Neutrophil (primary cell): Measurements from ENCODE around the gene FER1L5.
A peak's percentile ranks its signal among the peaks of the same experiment; 100 is the strongest.

Experiments used
- H3K27ac ChIP-seq: fragments of 200-600 bp; sonication (generic); 2 replicates; pipeline ENCODE4 v1.5.1; 2016; ENCODE audit warnings: mild to moderate bottlenecking, moderate library complexity
- H3K27me3 ChIP-seq: fragments of 200-600 bp; sonication (generic); 2 replicates; pipeline ENCODE4 v1.6.0; 2016; ENCODE audit warnings: mild to moderate bottlenecking
- H3K36me3 ChIP-seq: fragments of 200-600 bp; sonication (generic); 2 replicates; pipeline ENCODE4 v1.5.1; 2017
- H3K4me1 ChIP-seq, 2 experiments: fragments of 200-600 bp in 1 of 2; sonication (generic) in 1 of 2; 1 replicate in 1 of 2; 2 replicates in 1 of 2; pipeline versions ENCODE4 v1.5.1 to v1.6.1; 2013 to 2016; ENCODE audit warnings: low read depth in 1 of 2, low read length in 1 of 2, mild to moderate bottlenecking in 1 of 2, moderate library complexity in 1 of 2; ENCODE audit not compliant: control insufficient read depth in 1 of 2, insufficient read depth in 1 of 2
- H3K4me3 ChIP-seq, 2 experiments: fragments of 200-600 bp in 1 of 2; sonication (generic) in 1 of 2; 1 replicate in 1 of 2; 2 replicates in 1 of 2; pipeline ENCODE4 v1.5.1; 2013 to 2016; ENCODE audit warnings: low read depth in 1 of 2, low read length in 1 of 2, mild to moderate bottlenecking in 1 of 2, moderate library complexity in 1 of 2
- H3K9me3 ChIP-seq: fragments of 200-600 bp; sonication (generic); 2 replicates; pipeline ENCODE4 v1.5.1; 2016
- TF ChIP-seq, protein P1 (sequence below): fragments of 200-600 bp; sonication (generic); IDR thresholded peaks from 2 replicates; pipeline ENCODE4 v1.5.1; 2016; ENCODE audit warnings: antibody characterized with exemption

FER1L5 gene

DNA sequence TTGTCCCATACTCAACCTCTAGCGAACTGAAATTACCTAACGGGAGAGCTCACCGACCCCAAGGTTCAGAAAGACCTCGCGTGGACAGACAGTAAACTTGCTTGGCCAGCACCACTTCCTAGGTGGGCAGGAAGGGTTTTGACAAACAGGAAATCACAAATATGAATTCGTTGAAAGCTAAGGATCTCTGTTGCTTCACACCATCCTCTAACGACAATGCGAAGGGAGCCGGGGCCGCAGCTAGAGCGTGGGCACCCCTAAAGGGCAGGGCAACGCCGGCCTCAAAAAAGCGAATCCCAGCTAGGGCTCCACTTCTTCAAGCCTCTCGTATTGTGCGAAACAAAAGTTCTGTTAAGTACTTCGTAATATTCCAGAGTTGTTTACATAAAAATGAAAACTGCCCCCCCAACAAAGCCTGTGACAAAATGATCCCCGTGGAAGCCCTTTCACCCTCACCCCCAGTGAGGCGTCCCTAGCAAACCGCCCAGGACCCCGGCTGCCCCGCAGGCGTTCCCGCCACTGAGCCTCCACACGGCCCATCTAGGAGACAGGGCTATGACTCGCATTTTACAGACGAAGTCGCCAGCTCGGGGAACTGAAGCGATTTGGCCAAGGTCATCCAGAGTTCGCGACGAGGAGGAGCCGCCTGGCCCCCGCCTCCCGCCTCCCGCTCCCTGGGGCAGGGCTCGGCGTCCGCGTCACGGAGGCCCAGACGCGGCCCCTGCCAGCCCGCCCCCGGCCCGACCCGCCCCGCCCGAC lies 5.0 kb upstream of the FER1L5 start:
- no peaks in the 10 kb centered on the region for H3K27me3 ChIP-seq
- H3K27ac ChIP-seq = peak overlapping the region; percentile 98
- no peaks in the 10 kb centered on the region for H3K9me3 ChIP-seq
- TF ChIP-seq, protein P1, sequence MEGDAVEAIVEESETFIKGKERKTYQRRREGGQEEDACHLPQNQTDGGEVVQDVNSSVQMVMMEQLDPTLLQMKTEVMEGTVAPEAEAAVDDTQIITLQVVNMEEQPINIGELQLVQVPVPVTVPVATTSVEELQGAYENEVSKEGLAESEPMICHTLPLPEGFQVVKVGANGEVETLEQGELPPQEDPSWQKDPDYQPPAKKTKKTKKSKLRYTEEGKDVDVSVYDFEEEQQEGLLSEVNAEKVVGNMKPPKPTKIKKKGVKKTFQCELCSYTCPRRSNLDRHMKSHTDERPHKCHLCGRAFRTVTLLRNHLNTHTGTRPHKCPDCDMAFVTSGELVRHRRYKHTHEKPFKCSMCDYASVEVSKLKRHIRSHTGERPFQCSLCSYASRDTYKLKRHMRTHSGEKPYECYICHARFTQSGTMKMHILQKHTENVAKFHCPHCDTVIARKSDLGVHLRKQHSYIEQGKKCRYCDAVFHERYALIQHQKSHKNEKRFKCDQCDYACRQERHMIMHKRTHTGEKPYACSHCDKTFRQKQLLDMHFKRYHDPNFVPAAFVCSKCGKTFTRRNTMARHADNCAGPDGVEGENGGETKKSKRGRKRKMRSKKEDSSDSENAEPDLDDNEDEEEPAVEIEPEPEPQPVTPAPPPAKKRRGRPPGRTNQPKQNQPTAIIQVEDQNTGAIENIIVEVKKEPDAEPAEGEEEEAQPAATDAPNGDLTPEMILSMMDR = no peak
- peak overlapping the region; percentile 75 to 81 for H3K4me3 ChIP-seq
- H3K36me3 ChIP-seq = no peaks in the 10 kb centered on the region
- H3K4me1 ChIP-seq = peaks cover 14 to 26% of the 10 kb centered on the region in 2 experiments

DNA sequence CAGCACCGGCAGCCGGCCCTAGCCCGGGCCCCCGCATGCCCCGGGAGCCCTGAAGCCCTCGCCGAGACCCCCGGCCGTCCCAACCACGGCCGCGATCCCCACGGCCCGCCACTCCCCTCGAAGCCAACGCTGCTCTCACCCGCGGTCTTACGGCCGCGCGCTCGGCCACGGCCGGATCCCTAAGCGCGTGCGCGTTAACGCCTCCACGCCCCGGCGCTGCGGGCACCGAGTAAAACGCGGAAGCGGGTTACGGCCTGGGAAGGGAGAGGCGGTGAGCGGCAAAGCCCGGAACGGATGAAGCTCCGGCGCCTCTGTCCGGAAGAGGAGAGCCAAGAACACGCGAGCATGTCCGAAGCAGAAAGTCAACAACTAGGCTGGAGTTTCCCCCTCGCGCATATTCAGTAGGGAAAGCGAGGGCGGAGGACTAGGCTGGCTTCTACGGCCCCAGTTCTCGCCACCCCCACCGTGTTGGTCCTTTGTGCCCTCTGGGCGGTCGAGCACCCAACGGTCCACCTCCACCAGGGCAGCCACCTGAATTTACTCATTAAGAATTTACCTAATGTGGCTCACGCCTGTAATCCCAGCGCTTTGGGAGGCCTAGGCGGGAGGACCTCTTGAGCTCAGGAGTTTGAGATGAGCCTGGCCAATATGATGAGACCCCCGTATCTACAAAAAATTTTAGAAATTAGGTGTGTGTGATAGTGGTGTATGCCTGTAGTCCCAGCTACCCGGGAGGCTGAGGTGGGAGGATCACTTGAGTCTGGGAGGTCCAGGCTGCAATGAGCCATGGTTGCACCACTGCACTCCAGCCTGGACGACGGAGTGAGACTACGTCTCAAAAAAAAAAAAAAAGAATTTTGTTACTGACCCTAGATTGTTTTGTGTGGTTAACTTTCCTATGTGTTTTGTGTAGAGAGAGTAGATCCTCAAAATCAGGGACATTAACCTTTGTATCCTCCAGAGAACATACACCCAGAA lies 4.1 kb upstream of the FER1L5 start, which contains the start of gene KANSL3:
KANSL3 (minus strand) TSS at position 169 of the 978 bp plus-strand sequence. CDS start 1,177 bp downstream, outside the sequence.
- Histone ChIP-seq H3K27ac (peak within 1 kb of the TSS; percentile 98), H3K4me1 (peaks cover 14 to 26% of the 10 kb centered on the region in 2 experiments), H3K27me3 (no peaks in the 10 kb centered on the region), H3K4me3 (peak within 1 kb of the TSS; percentile 75 to 81), H3K36me3 (no peaks in the 10 kb centered on the region), H3K9me3 (no peaks in the 10 kb centered on the region)
- TF ChIP-seq, protein P1 = peak; percentile 45

DNA sequence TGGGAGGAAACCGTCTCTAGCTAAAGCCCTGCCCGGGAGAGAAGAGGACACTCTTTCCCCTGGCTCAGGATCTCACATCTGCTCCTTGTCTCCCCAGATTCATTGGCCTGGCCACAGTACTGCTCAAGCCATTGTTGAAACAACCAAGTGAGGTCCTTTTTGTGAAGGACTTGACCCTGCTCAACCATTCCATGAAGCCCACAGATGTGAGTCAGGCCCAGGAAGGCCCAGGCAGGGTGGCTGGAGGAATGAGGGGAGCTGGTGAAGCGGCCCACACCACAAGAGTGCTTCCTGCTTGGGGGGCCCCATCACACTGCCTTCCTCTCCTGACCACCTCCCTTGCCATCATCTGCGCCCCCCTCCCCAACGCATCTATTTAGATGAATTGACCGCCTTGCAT lies 5.1 kb downstream of the FER1L5 start:
- Histone ChIP-seq H3K9me3 (no peaks in the 10 kb centered on the region), H3K36me3 (no peaks in the 10 kb centered on the region), H3K4me1 (no peaks in the 10 kb centered on the region), H3K4me3 (no peak overlapping the region), H3K27me3 (no peaks in the 10 kb centered on the region), H3K27ac (no peak overlapping the region)
- TF ChIP-seq, protein P1 = no peak

DNA sequence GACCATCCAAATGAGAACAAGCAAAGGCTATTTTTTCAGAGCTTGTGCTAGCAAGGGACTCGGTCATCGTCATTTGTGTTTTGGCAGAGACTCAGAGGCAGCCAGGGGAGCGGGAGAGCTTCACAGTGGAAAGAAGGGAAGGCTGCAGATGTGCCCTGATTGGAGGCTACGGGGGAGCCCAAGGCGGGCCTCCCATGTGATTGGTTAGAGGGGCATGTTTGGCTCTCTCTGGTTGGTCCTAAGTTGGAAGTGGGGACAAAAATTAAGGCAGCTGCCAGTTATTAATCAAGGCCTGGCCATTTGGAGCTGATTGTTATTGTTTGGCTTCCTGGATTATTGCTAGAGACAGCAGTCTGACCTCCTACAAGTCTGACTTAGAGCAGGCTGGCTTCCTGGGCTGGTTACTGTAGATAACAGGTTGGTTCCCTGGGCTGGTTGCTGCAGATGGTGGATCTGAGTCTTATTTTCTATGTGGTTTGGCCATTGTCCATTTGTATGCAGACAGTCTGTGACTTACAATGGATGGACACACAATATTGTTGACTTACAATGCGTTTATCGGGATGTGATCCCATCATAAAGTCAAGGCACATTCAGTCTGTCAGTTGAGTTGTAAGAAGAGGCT lies 5.9 kb downstream of the FER1L5 start:
- H3K4me3 ChIP-seq = no peak overlapping the region
- no peak overlapping the region for H3K27ac ChIP-seq
- TF ChIP-seq, protein P1 = no peak
- no peaks in the 10 kb centered on the region for H3K4me1 ChIP-seq
- H3K36me3 ChIP-seq = no peaks in the 10 kb centered on the region
- H3K27me3 ChIP-seq = no peaks in the 10 kb centered on the region
- no peaks in the 10 kb centered on the region for H3K9me3 ChIP-seq

DNA sequence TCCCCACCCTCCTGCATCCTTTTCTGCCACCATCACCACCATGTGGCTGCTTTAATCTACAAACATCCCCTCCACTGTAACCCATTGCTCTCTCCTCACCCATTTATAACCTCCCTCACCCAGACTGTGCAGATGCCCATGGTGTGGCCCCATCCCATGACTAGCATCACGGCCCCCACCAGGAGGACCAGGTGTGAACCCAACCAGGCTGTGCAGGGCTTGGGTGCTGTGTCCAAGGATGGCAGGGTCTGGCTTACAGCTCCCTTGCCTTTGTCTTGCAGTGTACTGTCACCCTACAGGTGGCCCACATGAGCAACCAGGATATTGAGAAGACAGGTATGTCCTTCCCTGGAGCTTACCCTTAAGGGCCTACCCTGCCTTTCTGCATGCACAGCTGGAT lies 6.8 kb downstream of the FER1L5 start:
- no peaks in the 10 kb centered on the region for H3K27me3 ChIP-seq
- TF ChIP-seq, protein P1 = no peak

More for the DNA sequence above, 6.8 kb downstream of the FER1L5 start:
- Histone ChIP-seq H3K4me1 (no peaks in the 10 kb centered on the region), H3K4me3 (no peak overlapping the region), H3K36me3 (no peaks in the 10 kb centered on the region), H3K27ac (no peak overlapping the region), H3K9me3 (no peaks in the 10 kb centered on the region)
